ENCODE measurements around the gene SERPINA12. TPM values are rescaled to one million over a fixed set of nuclear protein-coding genes. Genes with fewer than 3 reads are reported as not detected.

SERPINA12 gene
- total and polyA plus RNA-seq, 5 donors: not detected

DNA sequence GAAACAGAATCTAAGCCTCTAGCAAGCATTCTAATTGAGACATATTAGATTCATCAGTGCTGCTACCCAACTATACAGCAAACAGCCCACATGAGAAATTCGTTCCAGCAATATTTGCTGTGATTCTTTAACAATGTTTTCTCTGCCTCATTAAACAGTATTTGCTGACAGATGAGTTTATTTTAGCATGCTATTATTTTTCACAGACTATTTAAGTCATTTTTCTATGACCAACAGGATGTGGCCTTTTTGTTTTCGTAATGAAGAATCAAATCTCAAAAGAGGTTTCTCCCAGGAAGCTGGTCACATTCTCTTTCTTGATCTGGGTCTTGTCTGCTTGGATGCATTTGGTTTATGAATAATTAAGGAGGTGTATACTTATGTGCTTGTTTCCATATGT lies 23.2 kb upstream of the SERPINA12 start:
- no peak for ATAC-seq

DNA sequence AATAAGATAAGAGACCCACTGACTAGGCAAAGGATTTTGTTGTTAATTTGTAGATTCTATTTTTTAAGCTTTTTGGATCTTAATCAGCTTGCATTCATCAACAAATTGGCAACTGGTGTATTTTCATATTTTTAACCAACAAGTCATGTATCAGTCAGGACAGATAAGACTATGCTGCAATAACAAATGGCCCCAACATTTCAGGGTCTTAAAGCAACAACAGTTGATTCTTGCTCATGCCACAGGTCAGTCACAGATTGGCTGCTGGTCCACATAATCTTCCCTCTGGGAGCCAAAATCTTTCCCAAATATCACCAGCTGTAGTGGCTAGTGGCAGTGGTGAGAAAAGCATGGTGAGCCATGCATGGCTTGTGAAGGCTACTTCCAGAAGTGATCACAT lies 21.9 kb upstream of the SERPINA12 start:
- Histone ChIP-seq H3K27ac (ENCODE audit: low read length) (no peak overlapping the region), H3K4me3 (ENCODE audit: low read length) (no peak overlapping the region), H3K9me3 (ENCODE audit: control insufficient read depth, low read length) (peaks cover 2% of the 10 kb centered on the region), H3K27me3 (ENCODE audit: control insufficient read depth, insufficient read depth) (peaks cover 4% of the 10 kb centered on the region), H3K4me1 (ENCODE audit: control insufficient read depth, insufficient read depth, low read length) (peaks cover 1% of the 10 kb centered on the region)
- ATAC-seq (no peak), DNase-seq (no peak)
- intact Hi-C loops (cut with DNase I): no loop called here

More for the DNA sequence above, 23.2 kb upstream of the SERPINA12 start:
- Histone ChIP-seq H3K27me3 (ENCODE audit: control insufficient read depth, insufficient read depth) (peaks cover 4% of the 10 kb centered on the region), H3K9me3 (ENCODE audit: control insufficient read depth, low read length) (peaks cover 2% of the 10 kb centered on the region), H3K4me1 (ENCODE audit: control insufficient read depth, insufficient read depth, low read length) (peaks cover 1% of the 10 kb centered on the region), H3K27ac (ENCODE audit: low read length) (no peak overlapping the region), H3K4me3 (ENCODE audit: low read length) (no peak overlapping the region)
- WGBS: 48% methylated on average over 2 of the region's 2 CpGs
- intact Hi-C loops (cut with DNase I): no loop called here
- DNase-seq: no peak

DNA sequence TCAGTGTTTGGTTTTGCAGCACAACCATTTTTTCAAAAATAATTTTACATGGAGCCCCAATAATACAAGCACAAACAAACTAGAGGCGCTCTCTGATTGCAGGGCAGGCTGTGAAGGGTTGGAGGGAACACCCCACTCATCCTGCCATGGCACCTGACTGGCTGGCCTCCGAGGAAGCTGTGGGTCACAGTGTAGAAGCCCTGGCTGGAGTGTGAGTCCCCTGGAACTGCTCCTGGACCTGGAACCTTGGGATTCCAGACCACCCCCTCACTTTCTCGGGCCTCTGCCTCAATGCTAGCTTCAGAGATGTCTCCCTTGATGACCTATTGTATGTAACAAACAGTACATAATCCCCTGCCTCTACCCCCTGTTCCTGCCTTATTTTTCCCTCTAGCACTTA lies 14.8 kb upstream of the SERPINA12 start:
- WGBS: 64% methylated on average over 3 of the region's 3 CpGs

DNA sequence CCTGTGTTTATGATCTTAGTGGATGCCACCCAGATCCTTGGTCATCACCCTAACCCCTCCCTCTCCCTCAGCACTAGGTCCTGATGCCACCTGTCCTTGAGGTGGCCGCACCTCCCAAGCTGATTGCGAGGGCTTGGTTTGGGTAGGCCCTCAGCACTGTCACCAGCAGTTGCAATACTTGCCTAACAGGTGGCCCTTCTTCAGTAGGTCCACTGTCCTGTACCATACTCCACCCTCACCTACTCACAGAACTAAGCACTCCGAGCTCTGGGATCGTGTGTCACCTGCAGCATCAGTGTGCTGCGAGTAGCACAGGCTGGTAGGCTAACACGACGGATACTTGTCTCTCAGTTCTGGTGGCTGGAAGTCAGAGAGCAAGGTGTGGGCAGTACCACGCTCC lies 14.0 kb upstream of the SERPINA12 start:
- intact Hi-C loops (cut with DNase I): no loop called here

More for the DNA sequence above, 14.8 kb upstream of the SERPINA12 start:
- Histone ChIP-seq H3K27me3 (ENCODE audit: control insufficient read depth, insufficient read depth) (no peaks in the 10 kb centered on the region), H3K4me1 (ENCODE audit: control insufficient read depth, insufficient read depth, low read length) (no peaks in the 10 kb centered on the region), H3K4me3 (ENCODE audit: low read length) (no peak overlapping the region), H3K9me3 (ENCODE audit: control insufficient read depth, low read length) (no peaks in the 10 kb centered on the region), H3K27ac (ENCODE audit: low read length) (no peak overlapping the region)
- intact Hi-C loops (cut with DNase I): no loop called here
- ATAC-seq (no peak), DNase-seq (no peak)

DNA sequence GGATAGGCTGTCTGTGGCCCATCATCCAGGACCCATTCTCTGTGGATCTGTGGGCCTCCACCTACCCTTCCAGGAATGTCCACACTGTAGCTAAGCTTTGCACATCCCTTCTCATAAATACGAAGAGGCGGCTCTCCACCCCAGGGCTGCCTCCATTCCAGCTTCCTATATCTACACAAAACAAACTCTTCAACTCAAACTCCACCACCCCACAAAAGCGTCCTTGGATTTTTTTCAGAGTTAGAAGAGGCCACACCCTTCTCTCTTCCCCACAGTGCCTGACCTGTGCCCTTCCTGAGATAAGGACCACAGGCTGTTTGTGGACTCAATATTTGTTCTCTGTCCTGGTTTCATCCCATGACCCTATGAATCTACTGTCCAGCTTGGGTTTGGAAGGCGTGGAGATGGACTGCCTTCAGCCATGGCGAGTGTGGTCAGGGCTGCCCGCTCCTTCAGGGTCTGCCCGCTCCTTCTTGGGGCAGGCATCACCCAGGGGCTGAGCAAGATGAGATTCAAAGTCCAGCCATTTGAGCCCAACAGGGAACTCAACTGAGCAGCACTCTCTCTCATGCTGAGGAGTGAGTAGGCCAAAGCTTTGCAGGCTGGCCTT lies 13.0 kb upstream of the SERPINA12 start:
- no peaks in the 10 kb centered on the region for H3K4me1 ChIP-seq (ENCODE audit: control insufficient read depth, insufficient read depth, low read length)
- 80% methylated on average over 7 of the region's 7 CpGs for WGBS
- DNase-seq (no peak), ATAC-seq (no peak)
- intact Hi-C loops (cut with DNase I): no loop called here
- no peak overlapping the region for H3K27ac ChIP-seq (ENCODE audit: low read length)
- no peaks in the 10 kb centered on the region for H3K9me3 ChIP-seq (ENCODE audit: control insufficient read depth, low read length)
- H3K4me3 ChIP-seq (ENCODE audit: low read length): no peak overlapping the region
- H3K27me3 ChIP-seq (ENCODE audit: control insufficient read depth, insufficient read depth): no peaks in the 10 kb centered on the region

More for the DNA sequence above, 14.0 kb upstream of the SERPINA12 start:
- Histone ChIP-seq H3K27ac (ENCODE audit: low read length) (no peak overlapping the region), H3K4me1 (ENCODE audit: control insufficient read depth, insufficient read depth, low read length) (no peaks in the 10 kb centered on the region), H3K4me3 (ENCODE audit: low read length) (no peak overlapping the region), H3K27me3 (ENCODE audit: control insufficient read depth, insufficient read depth) (no peaks in the 10 kb centered on the region), H3K9me3 (ENCODE audit: control insufficient read depth, low read length) (no peaks in the 10 kb centered on the region)
- no peak for DNase-seq
- WGBS: 85% methylated on average over 8 of the region's 8 CpGs
- no peak for ATAC-seq

DNA sequence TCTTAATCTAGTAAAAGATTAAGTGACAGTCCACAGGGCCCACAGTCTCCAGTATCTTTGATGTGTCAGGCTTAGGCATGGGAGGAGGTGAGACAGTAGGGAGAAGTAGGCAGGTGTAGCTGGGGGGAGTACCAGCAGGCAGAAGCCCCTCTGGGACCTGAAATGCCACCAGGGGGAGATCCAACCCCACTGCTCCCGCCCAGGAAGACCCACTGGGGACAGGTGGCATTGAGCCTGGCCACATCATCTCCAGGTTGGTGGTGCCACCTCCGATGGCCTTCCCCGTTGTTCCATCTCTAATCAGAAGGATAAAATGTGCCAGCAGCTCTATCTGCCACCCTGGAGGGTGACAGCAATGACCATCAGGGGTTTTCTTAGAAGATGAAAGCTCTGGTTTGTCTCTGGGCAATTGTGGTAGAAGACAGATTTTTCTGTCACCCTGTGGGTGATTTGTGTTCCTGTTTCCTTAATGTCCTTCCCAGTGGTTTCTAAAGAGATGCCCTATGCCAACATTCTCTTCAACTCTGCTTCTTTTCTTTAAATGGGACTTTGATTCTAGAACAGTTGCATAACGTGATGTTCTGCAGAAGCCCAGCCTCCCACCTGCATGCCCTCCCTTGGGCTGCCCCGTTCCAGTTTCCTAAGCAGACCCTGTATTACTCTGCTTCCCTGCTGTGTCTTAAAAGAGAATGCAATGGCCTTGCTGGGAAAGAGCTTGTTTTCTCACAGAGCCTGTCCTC lies 12.3 kb upstream of the SERPINA12 start:
- H3K9me3 ChIP-seq (ENCODE audit: control insufficient read depth, low read length): no peaks in the 10 kb centered on the region
- H3K4me1 ChIP-seq (ENCODE audit: control insufficient read depth, insufficient read depth, low read length): no peaks in the 10 kb centered on the region
- ATAC-seq (no peak), DNase-seq (no peak)
- 53% methylated on average over 5 of the region's 5 CpGs for WGBS
- H3K27me3 ChIP-seq (ENCODE audit: control insufficient read depth, insufficient read depth): no peaks in the 10 kb centered on the region
- H3K4me3 ChIP-seq (ENCODE audit: low read length): no peak overlapping the region
- intact Hi-C loops (cut with DNase I): no loop called here
- no peak overlapping the region for H3K27ac ChIP-seq (ENCODE audit: low read length)

DNA sequence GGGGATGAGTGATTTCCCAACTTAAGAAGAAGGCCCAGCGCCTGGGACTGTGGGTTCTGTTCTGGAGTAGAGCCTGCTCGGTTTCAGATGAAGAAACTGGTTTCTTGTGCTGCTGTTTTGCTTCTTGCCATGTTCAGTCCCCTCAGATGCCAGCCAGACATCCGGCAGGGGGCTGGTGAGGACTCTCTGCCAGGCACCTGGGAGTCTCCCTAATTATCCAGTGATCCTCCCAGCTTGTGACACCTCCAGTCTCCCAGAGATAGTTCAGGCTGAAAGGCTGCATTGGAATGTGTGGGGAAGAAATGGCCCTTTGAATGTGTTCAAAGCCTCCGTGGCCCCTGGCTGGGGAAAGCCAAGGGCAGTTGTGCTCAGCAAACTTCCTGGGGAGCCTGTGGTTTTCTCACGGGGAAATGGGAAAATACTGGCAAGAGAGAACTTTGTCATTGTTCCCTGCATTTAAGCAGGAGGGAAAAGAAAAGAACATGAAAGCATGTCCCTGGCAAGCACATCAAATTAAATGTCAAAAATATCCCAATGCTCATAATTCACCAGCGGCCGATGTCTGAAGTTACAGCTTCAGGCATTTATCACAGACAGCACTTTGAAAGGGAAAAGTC lies 8.5 kb upstream of the SERPINA12 start:
- DNase-seq (no peak), ATAC-seq (peak in 1 of 2 donors; percentile 25)
- Histone ChIP-seq H3K27ac (ENCODE audit: low read length) (no peak overlapping the region), H3K4me3 (ENCODE audit: low read length) (no peak overlapping the region), H3K4me1 (ENCODE audit: control insufficient read depth, insufficient read depth, low read length) (no peaks in the 10 kb centered on the region), H3K9me3 (ENCODE audit: control insufficient read depth, low read length) (no peaks in the 10 kb centered on the region), H3K27me3 (ENCODE audit: control insufficient read depth, insufficient read depth) (no peaks in the 10 kb centered on the region)
- WGBS: 39% methylated on average over 7 of the region's 7 CpGs
- intact Hi-C loops (cut with DNase I): no loop called here

DNA sequence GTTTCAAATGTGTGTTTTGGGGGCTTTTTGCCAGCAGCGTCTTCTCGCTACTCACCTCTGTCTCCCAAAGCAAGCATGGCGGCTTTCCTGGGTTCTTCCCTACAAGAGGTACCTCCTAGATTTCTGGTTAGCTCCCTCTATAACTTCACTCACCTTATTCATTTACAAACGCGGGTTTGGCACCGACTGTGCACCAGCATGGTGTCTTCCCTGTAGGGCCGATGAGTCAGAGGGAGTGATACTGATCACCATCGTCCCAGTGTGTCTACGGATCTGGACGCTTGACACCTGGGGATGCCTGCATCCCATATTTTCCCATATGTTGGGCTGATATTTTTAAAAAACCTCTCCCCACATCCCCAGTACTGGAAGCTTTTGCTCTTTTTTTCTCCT lies 8.0 kb upstream of the SERPINA12 start:
- no peak overlapping the region for H3K4me3 ChIP-seq (ENCODE audit: low read length)
- DNase-seq (no peak), ATAC-seq (no peak)
- intact Hi-C loops (cut with DNase I): no loop called here
- WGBS: 57% methylated on average over 10 of the region's 10 CpGs
- no peaks in the 10 kb centered on the region for H3K4me1 ChIP-seq (ENCODE audit: control insufficient read depth, insufficient read depth, low read length)
- no peaks in the 10 kb centered on the region for H3K9me3 ChIP-seq (ENCODE audit: control insufficient read depth, low read length)
- no peaks in the 10 kb centered on the region for H3K27me3 ChIP-seq (ENCODE audit: control insufficient read depth, insufficient read depth)
- H3K27ac ChIP-seq (ENCODE audit: low read length): no peak overlapping the region

DNA sequence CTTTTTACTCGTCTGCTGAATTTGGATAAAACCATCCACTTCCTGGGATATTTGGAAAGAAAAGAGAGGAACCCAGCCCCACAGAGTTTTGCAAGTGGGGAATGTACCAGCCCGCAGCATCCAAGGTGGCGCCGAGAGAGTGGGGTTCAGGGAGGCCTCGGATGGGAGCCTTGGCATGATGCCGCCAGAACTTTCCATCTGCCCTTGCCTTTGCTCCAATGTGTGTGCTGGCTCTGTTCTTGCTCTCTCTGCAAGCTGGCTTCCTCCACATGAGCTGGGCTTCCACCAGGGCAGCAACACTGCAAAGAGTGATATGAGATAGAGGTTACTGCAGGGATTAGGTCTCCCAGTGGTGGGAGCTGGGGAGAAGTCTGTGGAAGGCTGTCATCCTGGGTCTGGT lies 6.6 kb upstream of the SERPINA12 start:
- H3K27ac ChIP-seq (ENCODE audit: low read length): no peak overlapping the region
- ATAC-seq: no peak
- no peak for DNase-seq
- H3K4me3 ChIP-seq (ENCODE audit: low read length): no peak overlapping the region
- no peaks in the 10 kb centered on the region for H3K27me3 ChIP-seq (ENCODE audit: control insufficient read depth, insufficient read depth)
- H3K4me1 ChIP-seq (ENCODE audit: control insufficient read depth, insufficient read depth, low read length): no peaks in the 10 kb centered on the region
- intact Hi-C loops (cut with DNase I): no loop called here
- H3K9me3 ChIP-seq (ENCODE audit: control insufficient read depth, low read length): no peaks in the 10 kb centered on the region
- 78% methylated on average over 6 of the region's 6 CpGs for WGBS

DNA sequence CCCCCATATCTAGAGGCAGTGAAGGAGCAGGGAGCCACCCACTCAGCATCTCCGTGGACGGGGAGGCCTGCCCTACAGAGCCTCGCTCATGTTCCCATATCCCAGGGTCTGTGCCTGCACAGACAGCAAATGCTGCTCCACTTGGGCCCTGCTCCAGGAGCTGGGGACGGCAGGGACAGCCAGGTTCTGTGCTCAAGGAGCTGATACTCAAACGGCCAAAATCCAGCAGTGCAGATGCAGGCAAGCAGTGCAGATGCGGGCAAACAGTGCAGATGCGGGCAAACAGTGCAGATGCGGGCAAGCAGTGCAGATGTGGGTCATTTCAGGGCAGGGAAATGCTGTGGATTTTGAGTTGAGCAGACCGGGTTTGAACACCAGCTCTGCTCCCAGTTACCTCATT lies 6.2 kb upstream of the SERPINA12 start:
- 75% methylated on average over 9 of the region's 9 CpGs for WGBS
- DNase-seq: no peak
- Histone ChIP-seq H3K27me3 (ENCODE audit: control insufficient read depth, insufficient read depth) (no peaks in the 10 kb centered on the region), H3K9me3 (ENCODE audit: control insufficient read depth, low read length) (no peaks in the 10 kb centered on the region), H3K27ac (ENCODE audit: low read length) (no peak overlapping the region), H3K4me3 (ENCODE audit: low read length) (no peak overlapping the region), H3K4me1 (ENCODE audit: control insufficient read depth, insufficient read depth, low read length) (no peaks in the 10 kb centered on the region)
- no peak for ATAC-seq
- intact Hi-C loops (cut with DNase I): no loop called here

DNA sequence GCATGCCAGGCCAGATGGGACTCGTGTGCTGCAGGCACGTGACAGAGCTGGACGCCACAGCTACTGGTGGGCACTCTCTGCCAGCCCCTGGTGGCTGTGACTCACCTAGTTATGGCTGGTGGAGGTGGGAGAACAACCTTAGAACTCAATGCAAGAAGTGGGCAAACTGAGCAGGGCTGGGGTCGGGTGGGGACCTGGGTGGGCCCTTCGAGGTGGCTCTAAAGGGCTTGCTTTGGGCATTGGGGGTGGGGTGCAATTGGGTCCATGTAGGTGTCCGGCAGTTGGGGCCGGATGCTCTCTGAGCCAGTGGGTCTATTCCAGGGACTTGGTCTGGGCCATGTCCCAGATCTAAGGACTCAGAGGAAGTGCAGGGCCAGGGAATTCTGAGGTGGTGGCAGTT lies 5.1 kb upstream of the SERPINA12 start:
- WGBS: 69% methylated on average over 7 of the region's 7 CpGs
- Histone ChIP-seq H3K27me3 (ENCODE audit: control insufficient read depth, insufficient read depth) (no peaks in the 10 kb centered on the region), H3K27ac (ENCODE audit: low read length) (no peak overlapping the region), H3K4me1 (ENCODE audit: control insufficient read depth, insufficient read depth, low read length) (no peaks in the 10 kb centered on the region), H3K4me3 (ENCODE audit: low read length) (no peak overlapping the region), H3K9me3 (ENCODE audit: control insufficient read depth, low read length) (no peaks in the 10 kb centered on the region)
- ATAC-seq (no peak), DNase-seq (no peak)
- intact Hi-C loops (cut with DNase I): no loop called here
